H1 (cell line): ENCODE results near the gene PRICKLE3. TPM values are rescaled to one million over a fixed set of nuclear protein-coding genes. Genes with fewer than 3 reads are reported as not detected.
A peak's percentile ranks its signal among the peaks of the same experiment; 100 is the strongest.

Source experiments
- BRCA1 ChIP-seq: IDR thresholded peaks from 2 replicates; pipeline ENCODE4 v1.6.1; 2012; ENCODE audit warnings: low read depth, low read length, improper control_type of control experiment
- CHD1 ChIP-seq: IDR thresholded peaks from 2 replicates; pipeline ENCODE4 v1.6.1; 2012; ENCODE audit warnings: low read depth, low read length, improper control_type of control experiment
- CREB1 ChIP-seq: IDR thresholded peaks from 2 replicates; pipeline ENCODE4 v1.6.1; 2012; ENCODE audit warnings: inconsistent platforms
- CTBP2 ChIP-seq: IDR thresholded peaks from 2 replicates; pipeline ENCODE4 v1.7.0; 2011; ENCODE audit warnings: borderline replicate concordance, mild to moderate bottlenecking, moderate library complexity, mixed read lengths, low read length; ENCODE audit not compliant: insufficient read depth, insufficient read length
- CTCF ChIP-seq, 3 experiments: IDR thresholded peaks; 1 replicate in 2 of 3; 2 replicates in 1 of 3; pipeline versions ENCODE4 v1.5.1 to v1.6.1; 2011; ENCODE audit warnings: low read length in 3 of 3, mild to moderate bottlenecking in 3 of 3, inconsistent platforms in 2 of 3, low read depth in 1 of 3, moderate library complexity in 1 of 3; ENCODE audit not compliant: insufficient read depth in 1 of 3; ENCODE audit errors: control extremely low read depth in 1 of 3
- EGR1 ChIP-seq: IDR thresholded peaks from 2 replicates; pipeline ENCODE4 v1.6.1; 2011; ENCODE audit warnings: low read depth, low read length, borderline replicate concordance
- GABPA ChIP-seq: IDR thresholded peaks from 2 replicates; pipeline ENCODE4 v1.6.1; 2011; ENCODE audit warnings: mild to moderate bottlenecking, low read length, moderate library complexity, borderline replicate concordance; ENCODE audit not compliant: insufficient read depth
- HDAC2 ChIP-seq, 2 experiments: fragments of 300-600 bp in 1 of 2; sonication (generic) in 1 of 2; IDR thresholded peaks; 2 replicates each; pipeline ENCODE4 v1.6.1; 2011 to 2012; ENCODE audit warnings: low read depth in 2 of 2, low read length in 2 of 2, mild to moderate bottlenecking in 2 of 2, moderate library complexity in 2 of 2, borderline replicate concordance in 1 of 2, inconsistent platforms in 1 of 2
- HDAC6 ChIP-seq: IDR thresholded peaks from one replicate; pipeline ENCODE4 v1.7.1; 2012; ENCODE audit warnings: low read depth, mild to moderate bottlenecking, inconsistent platforms, low read length, moderate library complexity
- JUN ChIP-seq: IDR thresholded peaks from 2 replicates; pipeline ENCODE4 v1.6.1; 2011; ENCODE audit warnings: low read depth, mild to moderate bottlenecking, improper control_type of control experiment, low read length
- KDM5A ChIP-seq: fragments of 200-600 bp; IDR thresholded peaks from 2 replicates; pipeline ENCODE4 v1.7.1; 2012; ENCODE audit warnings: mild to moderate bottlenecking, low read length, inconsistent platforms, mixed read lengths
- MAFK ChIP-seq: IDR thresholded peaks from 2 replicates; pipeline ENCODE4 v1.6.1; 2012; ENCODE audit warnings: low read depth, mild to moderate bottlenecking, improper control_type of control experiment, low read length
- NANOG ChIP-seq: IDR thresholded peaks from 2 replicates; pipeline ENCODE4 v1.6.1; 2011; ENCODE audit warnings: low read length, low read depth, mild to moderate bottlenecking, inconsistent platforms; ENCODE audit not compliant: insufficient read depth, poor library complexity, severe bottlenecking
- RAD21 ChIP-seq, 2 experiments: IDR thresholded peaks in 1 of 2; conservative IDR thresholded peaks in 1 of 2; 2 replicates each; pipeline ENCODE4 v1.6.1; 2011; ENCODE audit warnings: low read depth in 2 of 2, low read length in 2 of 2, improper control_type of control experiment in 1 of 2, inconsistent platforms in 1 of 2, mild to moderate bottlenecking in 1 of 2, moderate library complexity in 1 of 2
- RXRA ChIP-seq: IDR thresholded peaks from 2 replicates; pipeline ENCODE4 v1.6.1; 2011; ENCODE audit warnings: low read depth, mild to moderate bottlenecking, low read length, moderate library complexity; ENCODE audit not compliant: insufficient read depth
- SIRT6 ChIP-seq: IDR thresholded peaks from one replicate; pipeline ENCODE4 v1.7.1; 2012; ENCODE audit warnings: low read length, inconsistent platforms
- SIX5 ChIP-seq: IDR thresholded peaks from 2 replicates; pipeline ENCODE4 v1.6.1; 2011; ENCODE audit warnings: mild to moderate bottlenecking, low read depth, low read length
- TAF7 ChIP-seq: optimal IDR thresholded peaks from 2 replicates; pipeline ENCODE3; 2011; ENCODE audit warnings: low read depth, mild to moderate bottlenecking, inconsistent platforms, low read length, moderate library complexity, borderline replicate concordance
- TBP ChIP-seq: IDR thresholded peaks from 2 replicates; pipeline ENCODE4 v1.6.1; 2011; ENCODE audit warnings: low read depth, low read length, improper control_type of control experiment
- TEAD4 ChIP-seq: IDR thresholded peaks from 2 replicates; pipeline ENCODE4 v1.6.1; 2012; ENCODE audit warnings: low read depth, low read length, inconsistent platforms, mixed read lengths
- YY1 ChIP-seq: IDR thresholded peaks from 2 replicates; pipeline ENCODE4 v1.6.1; 2011; ENCODE audit warnings: low read depth, mild to moderate bottlenecking, low read length
- polyA plus RNA-seq, 7 experiments: library from polyadenylated mRNA; depleted of rRNA in 3 of 7; stranded (reverse) in 5 of 7; unstranded in 2 of 7; fragments of >200 nt in 5 of 7; fragments of 200-250 nt in 2 of 7; gene quantifications; 1 replicate in 5 of 7; 2 replicates in 1 of 7; 4 replicates in 1 of 7; pipeline versions ENCODE4 v1.2.1 to v1.2.3, GENCODE V29; 2011 to 2013; ENCODE audit warnings: missing spikeins in 2 of 7, mixed read lengths in 2 of 7
- total RNA-seq: library from RNA; stranded (reverse); fragmentation: NEBNext Ultra II Directional; extraction: Animal tissue kit (Norgen Biotek cat#: 25700); gene quantifications from 2 replicates; pipeline ENCODE4 v1.2.1, GENCODE V29; 2021

The PRICKLE3 gene
- total and polyA plus RNA-seq, 2 of the 8 experiments (the other 6 are each of a cell fraction or from before 2014, with no cell fraction given), result 9.1 to 10.6 TPM

- TF ChIP-seq CHD1 (no peak), GABPA (no peak), YY1 (peak; percentile 89), NANOG (no peak), TAF7 (peak; percentile 77), HDAC6 (no peak), JUN (no peak), RXRA (no peak), EGR1 (peak; percentile 63; the same call in 1 of the 2 replicates), TEAD4 (no peak), SIX5 (no peak), TBP (peak; percentile 38; the same call in 1 of the 2 replicates), CTBP2 (peak; percentile 40), HDAC2 (IDR thresholded peaks at IDR 0.05; ENCODE audit: borderline replicate concordance in 1 of 2, low read depth in 2 of 2, low read length in 2 of 2) (peak in 1 of 2 experiments; percentile 68; a peak in 1 of 4 replicates), SIRT6 (no peak), KDM5A (no peak), MAFK (no peak), CTCF (IDR thresholded peaks at IDR 0.05; ENCODE audit: control extremely low read depth in 1 of 3, insufficient read depth in 1 of 3, low read depth in 1 of 3, low read length in 3 of 3) (no peak), CREB1 (peak; percentile 64; the same call in 1 of the 2 replicates), BRCA1 (no peak), RAD21 (IDR thresholded peaks at IDR 0.05 in 1 of 2, conservative IDR thresholded peaks at IDR 0.05 in 1 of 2; ENCODE audit: low read depth in 2 of 2, low read length in 2 of 2) (peak in 1 of 2 experiments; percentile 24; a peak in 1 of 4 replicates)
These were observed 14.0 kb upstream of the PRICKLE3 start, which contains the start of gene SYP (continued) for GRCh38 chrX:49199906-49200771.
